ENCODE data around the gene DDX54.
"Not testable (repeated sequence)": the region's sequence is repeated elsewhere in the genome, so short reads cannot be mapped to it uniquely, and the experiment has no call there.

The DDX54 gene

DNA sequence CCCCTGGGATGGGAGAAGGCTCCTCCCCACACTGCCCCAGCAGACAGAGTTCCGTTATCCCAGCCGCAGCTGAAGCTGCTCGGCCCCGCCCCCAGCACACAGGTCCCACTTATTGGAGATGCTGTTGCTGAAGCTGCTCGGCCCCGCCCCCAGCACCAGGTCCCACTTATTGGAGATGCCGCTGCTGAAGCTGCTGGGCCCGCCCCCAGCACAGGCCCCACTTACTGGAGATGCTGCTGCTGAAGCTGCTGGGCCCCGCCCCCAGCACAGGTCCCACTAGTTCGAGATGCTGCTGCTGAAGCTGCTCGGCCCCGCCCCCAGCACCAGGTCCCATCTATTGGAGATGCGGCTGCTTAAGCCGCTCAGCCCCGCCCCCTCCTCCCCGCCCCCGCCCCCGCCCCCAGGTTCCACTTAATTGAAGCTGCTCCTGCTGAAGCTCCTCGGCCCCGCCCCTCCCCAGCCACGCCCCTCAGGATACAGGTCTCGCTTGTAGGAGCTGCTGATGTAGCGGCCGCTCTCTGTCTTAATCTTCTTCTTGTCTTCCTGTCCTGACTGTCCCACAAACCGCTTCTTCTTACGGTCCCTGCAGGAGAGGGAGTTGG is 23.8 kb downstream of the DDX54 start:
- no peak for DNase-seq

DNA sequence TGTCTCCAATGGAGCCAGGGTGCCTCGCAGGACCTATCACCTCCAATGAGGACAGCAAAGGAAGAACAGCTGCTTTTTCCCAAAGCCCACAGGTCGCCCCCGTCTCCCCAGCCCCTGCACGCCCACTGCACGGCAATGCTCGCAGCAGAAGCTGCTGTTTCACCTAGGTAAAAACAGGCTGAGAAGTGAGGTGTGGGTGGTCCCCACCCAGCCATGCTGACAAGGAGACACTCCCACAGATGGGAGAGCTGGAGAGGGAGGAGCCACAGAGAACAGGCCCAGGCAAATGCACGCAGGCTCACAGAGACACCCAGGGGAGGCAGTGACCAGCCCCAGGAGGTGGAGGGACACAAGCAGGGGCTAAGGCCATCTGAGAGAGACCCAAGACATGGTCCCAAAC is 25.3 kb downstream of the DDX54 start:
- DNase-seq: no peak

DNA sequence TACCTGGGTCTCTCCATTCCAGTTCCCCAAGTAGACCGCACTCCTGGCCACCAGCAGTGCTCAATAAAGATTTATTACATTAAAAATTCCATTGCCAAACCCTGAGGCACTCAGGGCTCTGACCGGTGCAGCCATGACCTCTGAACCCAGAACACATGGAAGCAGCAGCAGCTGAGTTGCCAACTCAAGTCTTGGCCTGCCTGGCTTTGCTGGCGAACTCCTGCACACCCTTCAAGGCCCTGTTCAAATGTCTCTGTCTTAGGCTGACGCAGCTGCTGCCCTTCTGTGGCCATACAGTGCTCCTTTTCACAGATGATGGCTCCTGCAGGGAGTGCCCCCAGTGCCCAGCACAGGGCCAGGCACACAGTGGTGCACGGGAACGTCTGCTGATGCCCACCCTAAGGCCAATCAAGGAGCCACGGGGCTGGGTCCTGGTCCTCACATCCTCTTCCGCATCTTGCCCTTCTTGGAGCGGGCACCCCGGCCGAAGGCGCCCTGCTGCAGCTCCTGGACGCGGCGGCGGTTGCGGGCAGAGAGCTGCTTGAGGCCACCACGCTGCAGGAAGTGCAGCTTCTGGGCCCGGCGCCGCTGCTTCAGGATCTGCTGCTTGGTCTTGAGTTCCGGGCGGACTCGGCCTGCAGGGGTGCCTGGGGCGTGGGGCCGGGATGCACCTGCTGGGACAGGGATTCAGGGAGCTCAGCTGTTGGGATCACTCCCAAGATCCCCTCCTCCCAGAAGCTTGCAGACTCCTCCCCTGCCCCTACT is 26.7 kb downstream of the DDX54 start:
- DNase-seq: no peak

DNA sequence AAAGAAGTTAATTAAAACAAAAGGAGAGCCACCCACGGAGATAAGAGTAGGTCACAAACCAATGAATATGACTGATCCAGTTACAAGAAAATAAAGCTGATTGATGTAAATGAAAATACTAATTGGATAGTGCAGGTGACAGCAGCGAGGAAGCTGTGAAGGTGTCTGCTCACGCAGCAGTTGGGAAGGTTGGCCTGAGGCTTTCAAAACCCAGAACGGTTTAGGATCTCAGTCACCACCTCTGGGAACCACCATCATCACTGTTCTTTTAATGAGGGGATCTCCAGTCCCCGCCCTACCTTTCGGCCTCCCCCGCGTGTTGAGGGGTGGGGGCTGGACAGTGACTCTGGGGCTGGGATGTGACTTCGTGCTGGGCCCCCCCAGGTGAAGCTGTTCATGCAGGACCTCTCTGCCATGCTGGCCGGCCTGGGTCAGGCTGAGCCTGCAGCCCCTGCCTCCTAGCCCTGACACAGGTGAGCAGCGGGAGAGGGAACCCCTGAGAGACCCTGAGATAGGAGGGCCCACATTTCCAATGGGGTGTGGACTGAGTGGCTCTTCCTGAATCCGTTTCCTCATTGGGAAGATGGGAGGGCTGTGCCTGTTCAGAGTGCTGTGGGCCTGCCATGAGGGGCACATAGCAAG is 27.9 kb downstream of the DDX54 start:
- no peak for DNase-seq

DNA sequence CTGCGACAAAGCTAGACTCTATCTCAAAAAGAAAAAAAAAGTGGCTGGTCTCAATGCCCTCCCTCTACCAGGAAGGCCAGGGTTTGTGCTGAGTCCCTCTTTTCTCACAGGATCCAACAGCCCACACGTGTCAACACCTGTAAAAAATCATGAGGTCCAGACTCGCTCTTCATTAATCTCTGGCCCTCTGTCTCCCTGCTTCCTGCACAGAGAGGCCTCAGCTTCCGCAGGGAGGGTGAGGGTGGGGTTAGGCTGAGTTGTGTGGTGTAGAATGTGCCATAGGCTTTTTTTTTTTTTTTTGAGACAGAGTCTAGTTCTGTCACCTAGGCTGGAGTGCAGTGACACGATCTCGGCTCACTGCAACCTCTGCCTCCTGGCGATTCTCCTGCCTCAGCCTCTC is 29.6 kb downstream of the DDX54 start:
- no peak for DNase-seq

DNA sequence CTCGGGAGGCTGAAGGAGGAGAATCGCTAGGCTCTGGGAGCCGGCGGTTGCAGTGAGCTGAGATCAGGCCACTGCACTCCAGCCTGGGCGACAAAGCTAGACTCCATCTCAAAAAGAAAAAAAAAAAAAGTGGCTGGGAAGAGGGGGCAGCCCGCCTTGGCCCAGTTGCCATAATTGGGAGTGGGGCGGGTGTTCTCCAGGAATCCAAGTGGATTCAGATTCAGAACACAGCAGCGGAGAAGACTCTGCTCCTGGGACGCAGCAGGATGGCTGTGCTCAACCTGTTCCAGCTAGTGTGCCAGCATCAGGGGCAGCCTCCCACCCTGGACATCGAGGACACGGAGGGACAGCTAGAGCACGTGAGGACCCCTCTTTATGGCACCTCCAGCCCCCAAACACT is 30.2 kb downstream of the DDX54 start:
- no peak for DNase-seq

DNA sequence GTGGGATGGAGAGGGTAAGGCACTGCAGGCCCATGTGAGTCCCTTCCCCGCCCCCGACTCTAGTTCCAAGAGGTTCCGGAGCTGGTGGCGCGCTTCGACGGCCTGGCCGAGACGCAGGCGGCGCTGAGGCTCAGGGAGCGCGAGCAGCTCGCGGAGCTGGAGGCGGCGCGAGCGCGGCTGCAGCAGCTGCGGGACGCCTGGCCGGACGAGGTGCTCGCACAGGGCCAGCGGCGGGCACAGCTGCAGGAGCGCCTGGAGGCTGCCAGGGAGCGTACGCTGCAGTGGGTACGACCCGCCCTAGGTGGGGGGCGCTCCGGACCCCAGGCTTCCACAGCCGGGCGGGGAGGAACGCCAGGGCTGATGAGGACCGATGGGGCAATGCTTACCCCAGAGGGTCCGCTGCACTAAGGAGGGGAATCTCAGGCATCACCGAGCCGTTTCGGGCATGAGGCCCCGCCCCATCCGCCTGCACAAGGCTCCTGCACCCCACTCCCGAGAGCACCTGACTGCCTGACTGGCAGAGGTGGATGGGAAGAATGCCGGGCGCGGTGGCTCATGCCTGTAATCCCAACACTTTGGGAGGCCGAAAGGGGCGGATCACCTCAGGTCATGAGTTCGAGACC is 30.8 kb downstream of the DDX54 start:
- DNase-seq: no peak

DNA sequence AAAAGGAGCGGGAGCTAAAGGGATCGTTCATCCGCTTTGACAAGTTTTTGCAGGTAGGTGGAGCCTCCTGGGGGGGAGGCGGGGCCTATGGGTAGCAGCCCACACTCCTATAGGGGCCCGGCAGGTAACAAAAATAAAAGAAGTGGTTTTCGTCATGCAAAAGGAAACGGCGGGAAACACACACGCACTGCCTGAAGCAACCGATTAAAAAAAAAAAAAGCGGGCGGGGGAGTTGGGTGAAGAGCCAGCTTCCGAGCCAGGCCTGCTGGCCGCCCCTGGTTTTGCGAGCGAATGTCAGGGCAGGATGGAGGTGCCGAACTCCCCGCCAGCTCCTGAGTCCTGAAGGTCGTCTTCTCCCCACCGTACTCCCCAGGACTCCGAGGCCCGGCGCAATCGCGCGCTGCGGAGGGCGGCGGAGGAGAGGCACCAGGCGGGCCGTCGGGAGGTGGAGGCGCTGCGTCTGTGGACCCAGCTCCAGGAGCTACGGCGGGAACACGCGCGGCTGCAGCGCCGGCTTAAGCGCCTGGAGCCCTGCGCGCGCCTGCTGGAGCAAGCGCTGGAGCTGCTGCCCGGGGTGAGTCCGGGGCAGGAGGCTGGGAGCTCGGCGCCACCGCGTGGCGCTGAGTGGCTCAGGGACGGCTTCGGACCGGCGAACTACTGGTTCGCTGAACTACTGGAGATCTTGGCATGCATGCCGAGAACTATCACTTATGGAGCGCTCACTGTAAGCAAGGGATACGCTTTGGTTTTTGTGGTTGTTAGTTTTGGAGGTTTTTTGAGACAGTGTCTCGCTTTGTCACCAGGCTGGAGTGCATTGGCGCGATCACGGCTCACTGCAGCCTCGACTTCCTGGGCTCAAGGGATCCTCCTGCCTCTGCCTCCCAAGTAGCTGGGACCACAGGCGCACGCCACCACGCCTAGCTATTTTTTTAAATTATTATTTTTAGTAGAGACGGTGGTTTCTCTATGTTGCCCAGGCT is 32.2 kb downstream of the DDX54 start:
- peak; percentile 60 for DNase-seq

DNA sequence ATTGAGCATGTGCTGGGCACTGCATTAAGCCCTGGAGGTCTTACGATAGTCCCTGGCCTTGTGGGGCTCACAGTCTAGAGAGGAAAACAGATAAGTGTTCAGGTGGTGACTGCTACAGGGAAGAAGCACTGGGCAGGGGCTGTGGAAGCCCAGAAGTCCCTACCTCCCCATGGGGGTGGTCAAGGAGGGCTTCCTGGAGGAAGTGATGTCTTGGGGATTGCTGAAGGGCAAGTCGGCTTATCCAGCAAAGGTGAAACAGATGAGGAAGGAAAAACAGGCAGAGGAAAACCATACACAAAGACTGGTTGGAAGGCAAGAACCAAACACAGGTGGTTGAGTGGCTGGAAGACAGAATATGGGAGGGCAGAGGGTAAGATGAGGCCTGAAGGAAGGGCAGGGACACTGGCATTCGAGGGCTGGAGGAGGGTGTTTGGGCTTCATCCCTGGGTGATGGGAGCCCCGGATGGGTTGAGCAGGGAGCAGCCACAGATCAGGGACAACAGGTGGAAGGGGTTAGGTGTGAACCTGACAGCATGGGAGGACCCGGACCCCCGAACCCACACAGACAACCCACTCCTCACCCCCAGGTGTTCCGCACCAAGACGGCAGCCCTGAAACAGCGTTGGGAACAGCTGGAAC is 33.0 kb downstream of the DDX54 start:
- no peak for DNase-seq

DNA sequence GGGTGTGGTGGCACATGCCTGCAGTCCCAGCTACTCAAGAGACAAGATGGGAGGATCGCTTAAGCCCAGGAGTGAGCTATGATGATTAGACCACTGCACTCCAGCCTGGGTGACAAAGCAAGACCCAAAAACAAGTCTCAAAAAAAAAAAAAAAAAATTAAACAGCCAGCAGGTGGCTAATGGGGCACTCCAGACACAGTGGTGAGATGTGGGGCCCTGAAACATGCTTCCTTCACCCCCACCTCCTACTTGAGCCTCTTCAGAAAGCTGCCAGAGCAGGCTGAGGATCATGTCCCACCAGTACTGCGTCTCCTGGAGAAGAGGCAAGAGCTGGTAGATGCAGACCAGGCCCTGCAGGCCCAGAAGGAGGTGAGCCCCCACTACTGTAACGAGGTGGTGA is 33.6 kb downstream of the DDX54 start:
- DNase-seq: no peak

DNA sequence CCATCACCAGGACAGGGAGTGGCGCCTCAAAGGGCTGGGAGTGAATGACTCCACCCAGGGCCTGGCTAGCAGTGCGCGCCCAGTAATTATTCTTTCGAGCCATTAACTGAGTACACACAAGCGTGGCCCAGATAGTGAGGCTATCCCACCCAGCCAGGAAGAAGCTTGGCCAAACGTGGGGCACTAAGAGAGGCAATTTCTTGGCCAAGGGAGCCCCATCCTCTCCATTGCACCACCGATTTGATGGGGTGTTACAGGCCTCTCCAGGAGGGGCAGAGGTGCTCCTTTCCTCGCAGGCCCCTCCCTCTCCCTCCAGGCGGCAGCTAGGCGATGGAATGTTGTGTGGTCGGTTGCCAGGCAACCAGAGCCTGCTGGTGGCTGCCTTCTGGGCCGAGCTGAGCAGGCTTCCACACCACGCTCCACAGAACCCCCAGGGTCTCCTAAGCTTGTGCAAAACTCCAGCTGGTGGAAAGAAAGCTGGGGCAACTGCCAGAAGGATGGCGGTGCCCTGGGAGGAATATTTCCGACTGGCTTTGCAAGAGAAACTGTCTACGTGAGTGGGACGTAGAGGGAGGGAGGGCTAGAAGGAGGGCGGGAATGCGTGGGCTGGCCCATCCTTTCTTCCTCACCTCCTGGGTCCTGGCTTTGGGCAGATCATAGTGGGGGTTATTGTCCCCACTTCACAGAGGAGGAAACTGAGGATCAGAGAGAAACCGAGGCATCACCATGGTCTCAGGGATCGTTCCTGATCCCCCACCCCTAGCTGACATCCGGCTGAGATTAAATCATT is 35.7 kb downstream of the DDX54 start, which contains the start of gene CFAP73:
Gene CFAP73 (plus strand): TSS at position 364 of the 790 bp plus-strand sequence. CDS start 134 bp downstream, at position 498.
- DNase-seq: no peak

DNA sequence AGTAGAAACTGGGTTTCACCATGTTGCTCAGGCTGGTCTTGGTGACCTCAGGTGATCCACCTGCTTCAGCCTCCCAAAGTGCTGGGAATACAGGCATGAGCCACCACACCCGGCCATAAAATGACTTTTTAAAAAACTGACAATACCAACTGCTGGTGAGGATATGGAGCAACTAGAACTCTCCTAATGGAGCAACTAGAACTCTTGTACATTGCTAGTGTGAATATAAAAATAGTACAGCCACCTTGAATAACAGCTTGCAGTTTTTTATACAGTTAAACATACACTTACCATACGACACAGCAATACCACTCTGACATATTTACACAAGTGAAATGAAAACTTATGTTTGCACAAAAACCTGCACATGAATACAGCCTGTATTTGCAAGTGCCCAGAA is 38.3 kb downstream of the DDX54 start:
- DNase-seq: no peak

DNA sequence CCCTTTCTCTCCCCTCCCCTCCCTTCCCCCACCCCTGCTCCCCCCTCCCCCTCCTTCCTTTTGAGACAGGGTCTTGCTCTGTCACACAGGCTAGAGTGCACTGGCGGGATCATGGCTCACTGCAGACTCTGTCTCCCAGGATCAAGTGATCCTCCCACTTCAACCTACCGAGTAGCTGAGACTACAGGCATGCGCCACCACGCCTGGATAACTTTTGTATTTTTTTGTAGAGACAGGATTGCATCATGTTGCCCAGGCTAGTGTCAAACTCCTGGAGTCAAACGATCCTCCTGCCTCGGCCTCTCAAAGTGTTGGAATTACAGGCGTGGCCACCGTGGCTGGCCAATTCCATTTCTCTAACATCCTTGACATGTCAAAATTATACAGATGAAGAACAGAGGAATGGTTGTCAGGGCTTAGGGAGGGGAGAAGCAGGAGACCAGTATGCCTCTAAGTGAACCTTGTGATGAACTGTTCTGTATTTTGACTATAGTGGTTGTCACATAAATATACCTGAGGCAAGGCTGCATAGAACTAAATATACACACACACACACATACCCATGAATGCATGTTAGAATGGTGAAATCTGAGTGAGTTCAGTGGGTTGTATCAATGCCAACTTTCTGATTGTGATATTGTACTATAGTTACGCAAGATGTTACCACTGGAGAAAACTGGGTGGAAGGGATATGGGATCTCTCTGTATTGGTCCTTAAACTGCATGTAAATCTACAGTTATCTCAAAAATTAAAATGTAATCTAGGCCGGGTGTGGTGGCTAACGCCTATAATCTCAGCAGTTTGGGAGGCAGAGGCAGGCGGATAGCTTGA is 39.3 kb downstream of the DDX54 start:
- DNase-seq: no peak

DNA sequence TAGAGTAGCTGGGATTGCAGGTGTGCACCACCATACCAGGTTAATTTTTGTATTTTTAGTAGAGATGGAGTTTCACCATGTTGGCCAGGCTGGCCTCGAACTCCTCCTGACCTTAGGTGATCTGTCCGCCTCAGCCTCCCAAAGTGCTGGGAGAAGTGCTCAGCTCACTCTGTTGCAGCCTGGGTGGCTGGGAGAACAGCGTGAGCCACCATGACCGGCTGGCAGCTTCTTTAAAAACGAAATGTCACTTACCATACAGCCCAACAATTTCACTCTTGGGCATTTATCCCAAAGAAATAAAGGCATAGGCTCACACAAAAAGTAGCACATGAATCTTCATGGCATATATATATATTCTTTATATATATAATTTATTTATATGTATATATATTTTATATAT is 40.5 kb downstream of the DDX54 start:
- no peak for DNase-seq

DNA sequence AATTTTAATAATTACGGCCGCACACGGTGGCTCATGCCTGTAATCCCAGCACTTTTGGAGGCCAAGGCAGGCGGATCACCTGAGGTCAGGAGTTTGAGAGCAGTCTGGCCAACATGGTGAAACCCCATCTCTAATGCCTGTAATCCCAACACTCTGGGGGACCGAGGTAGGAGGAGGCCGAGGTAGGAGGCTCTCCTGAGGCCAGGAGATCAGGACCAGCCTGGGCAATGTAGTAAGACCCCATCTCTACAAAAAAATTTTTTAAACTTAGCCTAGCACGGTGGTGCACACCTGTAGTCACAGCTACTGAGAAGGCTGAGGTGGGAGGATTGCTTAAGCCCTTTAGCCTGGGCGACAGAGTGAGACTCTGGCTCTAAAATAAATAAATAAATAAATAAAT is 41.3 kb downstream of the DDX54 start:
- no peak for DNase-seq

DNA sequence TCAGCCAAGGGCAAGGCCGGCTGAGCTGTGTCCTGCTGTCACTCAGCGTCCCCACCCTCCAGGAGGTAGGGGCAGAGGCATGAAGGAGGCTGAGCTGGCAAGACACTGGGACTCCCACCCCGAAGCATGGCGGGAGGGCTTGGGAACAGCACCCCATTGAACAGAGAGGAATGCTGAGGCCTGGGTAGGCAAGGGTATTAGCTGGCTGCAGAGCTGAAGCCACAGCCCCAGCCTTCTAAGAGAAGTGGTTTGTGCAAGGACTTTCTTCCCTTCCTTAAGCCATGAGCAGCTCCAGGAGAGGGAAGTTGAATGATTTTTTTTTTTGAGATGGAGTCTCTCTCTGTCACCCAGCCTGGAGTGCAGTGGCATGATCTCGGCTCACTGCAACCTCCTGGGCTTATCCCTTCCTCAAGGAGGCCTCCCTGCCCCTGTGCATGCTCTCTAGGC is 42.4 kb downstream of the DDX54 start:
- DNase-seq: no peak

DNA sequence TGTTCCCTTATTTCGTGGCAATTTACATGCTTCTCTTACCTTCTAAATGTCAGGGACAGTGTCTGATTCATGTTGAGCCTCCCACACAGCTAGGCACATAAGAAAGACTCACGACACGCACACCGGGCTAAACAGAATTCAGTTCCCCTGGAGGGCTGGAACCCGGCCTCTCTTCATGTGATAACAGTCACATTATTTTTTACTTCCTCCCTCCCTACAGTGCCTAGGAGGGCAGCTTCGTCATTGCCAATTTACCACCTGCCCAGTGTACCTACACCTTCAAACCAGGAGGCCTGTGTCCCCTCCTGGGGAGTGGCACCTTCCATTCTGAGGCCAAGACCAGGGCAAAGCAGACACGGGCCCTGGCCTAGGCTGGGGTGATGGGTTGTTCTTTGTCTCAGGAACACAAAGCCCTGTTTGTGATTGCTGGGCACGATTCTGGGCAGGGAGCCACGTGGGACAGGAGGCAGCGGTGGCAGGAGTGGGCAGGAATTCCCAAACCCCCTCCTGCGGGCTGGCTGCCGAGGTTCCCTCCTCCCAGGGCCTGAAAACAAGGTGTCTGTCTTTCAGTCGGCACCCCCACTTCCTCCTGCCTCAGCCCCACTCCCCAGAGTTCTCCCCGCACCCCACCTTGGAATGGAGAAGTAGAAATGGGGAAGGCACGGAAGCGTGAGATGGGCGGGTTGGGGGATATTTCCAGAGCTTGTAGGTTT is 42.9 kb downstream of the DDX54 start:
- no peak for DNase-seq

DNA sequence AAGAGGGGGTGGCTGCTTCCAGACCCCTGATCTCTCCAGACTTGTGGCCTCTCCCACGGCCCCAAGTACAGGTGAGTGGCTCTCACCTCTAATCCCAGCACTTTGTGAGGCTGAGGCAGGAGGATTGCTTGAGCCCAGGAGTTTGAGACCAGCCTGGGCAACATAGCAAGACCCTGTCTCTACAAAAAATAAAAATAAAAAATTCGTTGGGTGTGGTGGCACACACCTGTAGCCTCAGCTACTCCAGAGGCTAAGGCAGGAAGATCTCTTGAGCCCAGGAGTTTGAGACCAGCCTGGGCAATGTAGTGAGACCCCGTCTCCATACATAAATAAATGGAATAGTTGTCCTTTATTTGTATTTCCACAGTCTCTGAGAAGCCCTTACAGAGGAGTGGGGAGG is 43.6 kb downstream of the DDX54 start:
- not testable (repeated sequence) for DNase-seq

DNA sequence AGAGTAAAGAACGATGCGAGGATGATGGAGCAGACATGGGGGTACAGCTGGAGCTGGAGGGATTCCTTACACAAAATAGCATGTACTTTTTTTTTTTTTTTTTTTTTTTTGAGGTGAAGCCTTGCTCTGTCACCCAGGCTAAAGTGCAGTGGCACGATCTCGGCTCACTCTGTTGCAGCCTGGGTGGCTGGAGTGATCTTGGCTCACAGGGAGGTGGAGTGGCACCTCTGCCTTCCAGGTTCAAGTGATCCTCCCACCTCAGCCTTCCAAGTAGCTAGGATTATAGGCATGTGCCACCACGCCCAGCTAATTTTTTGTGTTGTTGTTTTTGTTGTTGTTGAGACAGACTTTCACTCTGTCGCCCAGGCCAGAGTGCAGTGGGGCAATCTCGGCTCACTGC is 44.6 kb downstream of the DDX54 start:
- no peak for DNase-seq

Data from activated CD4-positive, alpha-beta T cell treated with anti-CD3 and anti-CD28 coated beads for 4 hours (primary cell).